Measurements from ENCODE around the gene ATP8B1.

GRCh38 chr18:57696271-57696670 is 106.8 kb downstream of the ATP8B1 start:
- no peak for TF ChIP-seq CTCF (IDR thresholded peaks at IDR 0.05)
- no peak for TF ChIP-seq EP300 (IDR thresholded peaks at IDR 0.05)
- TF ChIP-seq POLR2A (IDR thresholded peaks at IDR 0.05) = no peak
